ENCODE data around the gene ING1.
"Not testable (repeated sequence)": the region's sequence is repeated elsewhere in the genome, so short reads cannot be mapped to it uniquely, and the experiment has no call there.

Gene ING1

GRCh38 chr13:110722971-110723370 is 9.5 kb downstream of the ING1 start:
- no peak for TF ChIP-seq CTCF (IDR thresholded peaks at IDR 0.05; ENCODE audit: low read depth, low read length)
- H3K4me3 ChIP-seq (ENCODE audit: low read depth, low read length), result no peak overlapping the region

- no peak for TF ChIP-seq CTCF (IDR thresholded peaks at IDR 0.05; ENCODE audit: low read depth, low read length)
- no peak overlapping the region for H3K4me3 ChIP-seq (ENCODE audit: low read depth, low read length)
Observed at GRCh38 chr13:110723598-110723997, 10.1 kb downstream of the ING1 start.

GRCh38 chr13:110726153-110726552 is 12.7 kb downstream of the ING1 start:
- not testable (repeated sequence) for H3K4me3 ChIP-seq (ENCODE audit: low read depth, low read length)

GRCh38 chr13:110726726-110727125 is 13.2 kb downstream of the ING1 start:
- TF ChIP-seq CTCF (IDR thresholded peaks at IDR 0.05; ENCODE audit: low read depth, low read length), result no peak
- H3K4me3 ChIP-seq (ENCODE audit: low read depth, low read length), result no peak overlapping the region

GRCh38 chr13:110731072-110731471 is 17.6 kb downstream of the ING1 start:
- TF ChIP-seq CTCF (IDR thresholded peaks at IDR 0.05; ENCODE audit: low read depth, low read length), result no peak
- H3K4me3 ChIP-seq (ENCODE audit: low read depth, low read length), result no peak overlapping the region

- no peak for TF ChIP-seq CTCF (IDR thresholded peaks at IDR 0.05; ENCODE audit: low read depth, low read length)
- H3K4me3 ChIP-seq (ENCODE audit: low read depth, low read length), result no peak overlapping the region
Observed at GRCh38 chr13:110734561-110734960, 21.1 kb downstream of the ING1 start.

- TF ChIP-seq CTCF (IDR thresholded peaks at IDR 0.05; ENCODE audit: low read depth, low read length), result no peak
Observed at GRCh38 chr13:110737555-110737954, 24.1 kb downstream of the ING1 start.

GRCh38 chr13:110743687-110744086 is 30.2 kb downstream of the ING1 start:
- TF ChIP-seq CTCF (IDR thresholded peaks at IDR 0.05; ENCODE audit: low read depth, low read length), result no peak

More at GRCh38 chr13:110737555-110737954, 24.1 kb downstream of the ING1 start:
- no peak overlapping the region for H3K4me3 ChIP-seq (ENCODE audit: low read depth, low read length)

More at GRCh38 chr13:110743687-110744086, 30.2 kb downstream of the ING1 start:
- no peak overlapping the region for H3K4me3 ChIP-seq (ENCODE audit: low read depth, low read length)

Measured in WI38 (cell line).